ENCODE measurements around the gene STARD8. TPM values are rescaled to one million over a fixed set of nuclear protein-coding genes. Genes with fewer than 3 reads are reported as not detected.

STARD8 gene
- total RNA-seq, 1 experiment from 2014 or later, result not detected

DNA sequence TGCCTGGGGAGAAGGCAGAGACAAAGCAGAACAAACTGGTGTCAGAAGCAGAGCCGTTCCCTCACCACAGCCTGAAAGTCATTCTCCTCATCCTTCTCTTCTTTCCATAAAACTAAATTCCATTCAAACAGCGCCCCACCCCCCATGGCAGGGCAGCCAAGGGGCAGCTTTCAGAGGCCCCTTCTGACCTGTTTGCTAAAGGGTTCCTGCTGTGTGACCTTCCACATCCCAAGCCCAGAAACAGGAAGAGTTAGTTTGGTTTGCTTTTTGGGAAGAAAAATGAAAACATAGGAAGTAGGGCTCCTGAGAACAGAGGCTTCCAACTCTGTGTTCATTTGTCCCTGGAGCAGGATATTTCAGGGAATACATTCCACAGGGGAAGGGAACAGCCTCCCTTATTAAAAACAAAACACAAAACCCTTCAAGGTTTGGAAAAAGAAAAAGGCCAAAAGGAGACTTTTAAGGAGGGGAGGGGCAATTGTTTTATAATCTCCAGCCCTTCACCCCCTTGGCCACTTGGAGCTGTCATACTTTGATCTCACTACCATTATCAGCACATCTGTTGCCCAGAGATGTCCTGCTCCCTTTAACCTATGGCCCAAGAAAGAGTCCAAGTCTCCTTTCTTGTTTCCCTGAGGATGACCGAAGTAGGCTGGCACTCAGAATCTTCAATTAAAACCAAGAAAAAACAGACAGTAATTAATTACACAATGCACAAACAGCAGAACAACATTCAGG is 25.3 kb downstream of the STARD8 start:
- POLR2A ChIA-PET, result no interaction called here
- Histone ChIP-seq H3K27me3 (replicated peaks; ENCODE audit: control insufficient read depth, insufficient read depth, low read length) (no peaks in the 10 kb centered on the region), H3K4me1 (no peaks in the 10 kb centered on the region), H3K36me3 (ENCODE audit: control insufficient read depth, insufficient read depth, low read length) (no peaks in the 10 kb centered on the region), H3K9me3 (no peaks in the 10 kb centered on the region), H3K4me3 (ENCODE audit: low read depth, low read length) (no peak overlapping the region)
- Mint-ChIP-seq H3K9me3 (ENCODE audit: unreplicated experiment) (no peaks in the 10 kb centered on the region), H3K4me3 (ENCODE audit: unreplicated experiment) (no peak overlapping the region), H3K36me3 (ENCODE audit: insufficient read depth, unreplicated experiment) (no peaks in the 10 kb centered on the region), H3K27me3 (ENCODE audit: insufficient read depth, unreplicated experiment) (peaks cover 4% of the 10 kb centered on the region), H3K4me1 (ENCODE audit: low read depth, unreplicated experiment) (no peaks in the 10 kb centered on the region), H3K27ac (ENCODE audit: unreplicated experiment) (no peak overlapping the region)
- TF ChIP-seq, protein P1, sequence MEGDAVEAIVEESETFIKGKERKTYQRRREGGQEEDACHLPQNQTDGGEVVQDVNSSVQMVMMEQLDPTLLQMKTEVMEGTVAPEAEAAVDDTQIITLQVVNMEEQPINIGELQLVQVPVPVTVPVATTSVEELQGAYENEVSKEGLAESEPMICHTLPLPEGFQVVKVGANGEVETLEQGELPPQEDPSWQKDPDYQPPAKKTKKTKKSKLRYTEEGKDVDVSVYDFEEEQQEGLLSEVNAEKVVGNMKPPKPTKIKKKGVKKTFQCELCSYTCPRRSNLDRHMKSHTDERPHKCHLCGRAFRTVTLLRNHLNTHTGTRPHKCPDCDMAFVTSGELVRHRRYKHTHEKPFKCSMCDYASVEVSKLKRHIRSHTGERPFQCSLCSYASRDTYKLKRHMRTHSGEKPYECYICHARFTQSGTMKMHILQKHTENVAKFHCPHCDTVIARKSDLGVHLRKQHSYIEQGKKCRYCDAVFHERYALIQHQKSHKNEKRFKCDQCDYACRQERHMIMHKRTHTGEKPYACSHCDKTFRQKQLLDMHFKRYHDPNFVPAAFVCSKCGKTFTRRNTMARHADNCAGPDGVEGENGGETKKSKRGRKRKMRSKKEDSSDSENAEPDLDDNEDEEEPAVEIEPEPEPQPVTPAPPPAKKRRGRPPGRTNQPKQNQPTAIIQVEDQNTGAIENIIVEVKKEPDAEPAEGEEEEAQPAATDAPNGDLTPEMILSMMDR (IDR thresholded peaks at IDR 0.05; ENCODE audit: insufficient read depth in 1 of 2, low read depth in 1 of 2, low read length in 1 of 2, severe bottlenecking in 1 of 2, unreplicated experiment in 1 of 2), result no peak
- intact Hi-C loops (cut with micrococcal nuclease; ENCODE audit: unreplicated experiment), result no loop called here
- no TSS peak for BruUV-seq (replicated peaks)
- CTCF ChIA-PET, result no interaction called here
- no peak for DNase-seq

DNA sequence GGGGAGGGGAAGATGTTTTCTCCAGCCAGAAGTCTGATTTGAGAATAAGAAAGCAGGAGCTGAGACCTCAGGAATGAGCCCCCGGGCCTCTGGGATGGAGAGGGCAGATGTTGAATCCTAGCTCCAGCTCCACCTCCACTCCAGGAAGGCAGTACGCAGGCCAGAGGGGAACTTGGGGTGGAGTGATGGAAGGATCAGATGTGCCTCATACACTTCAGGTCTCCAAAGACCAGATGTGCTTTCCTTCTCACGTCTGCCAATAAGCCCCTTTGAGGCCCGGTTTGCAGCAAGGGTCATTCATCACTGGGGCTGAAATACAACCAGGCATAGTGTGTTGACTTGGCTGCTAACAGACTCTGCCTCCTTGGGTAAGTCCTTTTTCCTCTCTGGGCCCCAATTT is 28.1 kb downstream of the STARD8 start:
- Histone ChIP-seq H3K9me3 (no peaks in the 10 kb centered on the region), H3K36me3 (ENCODE audit: control insufficient read depth, insufficient read depth, low read length) (no peaks in the 10 kb centered on the region), H3K27me3 (replicated peaks; ENCODE audit: control insufficient read depth, insufficient read depth, low read length) (no peaks in the 10 kb centered on the region), H3K4me3 (ENCODE audit: low read depth, low read length) (no peak overlapping the region), H3K4me1 (no peaks in the 10 kb centered on the region)
- no peak overlapping the region for H3K4me3 Mint-ChIP-seq (ENCODE audit: unreplicated experiment)
- TF ChIP-seq, protein P1 (IDR thresholded peaks at IDR 0.05; ENCODE audit: insufficient read depth in 1 of 2, low read depth in 1 of 2, low read length in 1 of 2, severe bottlenecking in 1 of 2, unreplicated experiment in 1 of 2), result no peak
- H3K27ac Mint-ChIP-seq (ENCODE audit: unreplicated experiment), result no peak overlapping the region
- no TSS peak for BruUV-seq (replicated peaks)
- no peaks in the 10 kb centered on the region for H3K27me3 Mint-ChIP-seq (ENCODE audit: insufficient read depth, unreplicated experiment)
- intact Hi-C loops (cut with micrococcal nuclease; ENCODE audit: unreplicated experiment), result no loop called here
- H3K36me3 Mint-ChIP-seq (ENCODE audit: insufficient read depth, unreplicated experiment), result no peaks in the 10 kb centered on the region
- no peaks in the 10 kb centered on the region for H3K4me1 Mint-ChIP-seq (ENCODE audit: low read depth, unreplicated experiment)
- no peak for DNase-seq
- CTCF ChIA-PET, result no interaction called here
- POLR2A ChIA-PET, result no interaction called here
- no peaks in the 10 kb centered on the region for H3K9me3 Mint-ChIP-seq (ENCODE audit: unreplicated experiment)

DNA sequence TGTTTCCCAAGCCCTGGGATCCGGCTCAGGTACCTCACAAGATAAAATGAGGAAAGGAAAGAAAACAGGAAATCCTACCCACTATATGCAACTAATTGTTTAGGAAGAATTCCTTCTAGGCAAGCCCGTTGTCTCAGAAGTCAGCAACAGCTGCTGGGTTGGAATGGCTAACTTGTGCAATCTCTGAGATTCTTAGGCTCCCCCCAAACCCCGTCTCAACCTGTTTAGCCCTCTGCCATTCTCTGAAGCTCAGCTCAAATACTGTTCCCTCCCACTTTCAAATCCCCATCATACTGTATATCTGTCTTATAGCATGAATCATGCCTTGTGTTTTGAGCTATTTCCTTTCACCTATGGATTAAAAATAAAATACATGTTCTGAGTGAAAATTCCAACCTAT is 28.9 kb downstream of the STARD8 start:
- H3K27me3 Mint-ChIP-seq (ENCODE audit: insufficient read depth, unreplicated experiment), result no peaks in the 10 kb centered on the region
- BruUV-seq (replicated peaks), result no TSS peak
- H3K27ac Mint-ChIP-seq (ENCODE audit: unreplicated experiment), result no peak overlapping the region
- no peak for DNase-seq
- intact Hi-C loops (cut with micrococcal nuclease; ENCODE audit: unreplicated experiment), result no loop called here
- H3K9me3 Mint-ChIP-seq (ENCODE audit: unreplicated experiment), result no peaks in the 10 kb centered on the region
- H3K36me3 Mint-ChIP-seq (ENCODE audit: insufficient read depth, unreplicated experiment), result no peaks in the 10 kb centered on the region
- no peak overlapping the region for H3K4me3 ChIP-seq (ENCODE audit: low read depth, low read length)
- no peak overlapping the region for H3K4me3 Mint-ChIP-seq (ENCODE audit: unreplicated experiment)
- POLR2A ChIA-PET, result no interaction called here
- CTCF ChIA-PET, result no interaction called here
- H3K4me1 Mint-ChIP-seq (ENCODE audit: low read depth, unreplicated experiment), result no peaks in the 10 kb centered on the region
- no peaks in the 10 kb centered on the region for H3K4me1 ChIP-seq
- H3K9me3 ChIP-seq, result no peaks in the 10 kb centered on the region
- TF ChIP-seq, protein P1 (IDR thresholded peaks at IDR 0.05; ENCODE audit: insufficient read depth in 1 of 2, low read depth in 1 of 2, low read length in 1 of 2, severe bottlenecking in 1 of 2, unreplicated experiment in 1 of 2), result no peak
- H3K27me3 ChIP-seq (replicated peaks; ENCODE audit: control insufficient read depth, insufficient read depth, low read length), result no peaks in the 10 kb centered on the region
- H3K36me3 ChIP-seq (ENCODE audit: control insufficient read depth, insufficient read depth, low read length), result no peaks in the 10 kb centered on the region

Data from Caco-2 (cell line).